ENCODE data around the gene TEX9. TPM values are rescaled to one million over a fixed set of nuclear protein-coding genes. Genes with fewer than 3 reads are reported as not detected.
A peak's percentile ranks its signal among the peaks of the same experiment; 100 is the strongest.

TEX9 gene
- polyA plus RNA-seq, 3 donors, result 0.03 to 0.46 TPM; not detected in 1

DNA sequence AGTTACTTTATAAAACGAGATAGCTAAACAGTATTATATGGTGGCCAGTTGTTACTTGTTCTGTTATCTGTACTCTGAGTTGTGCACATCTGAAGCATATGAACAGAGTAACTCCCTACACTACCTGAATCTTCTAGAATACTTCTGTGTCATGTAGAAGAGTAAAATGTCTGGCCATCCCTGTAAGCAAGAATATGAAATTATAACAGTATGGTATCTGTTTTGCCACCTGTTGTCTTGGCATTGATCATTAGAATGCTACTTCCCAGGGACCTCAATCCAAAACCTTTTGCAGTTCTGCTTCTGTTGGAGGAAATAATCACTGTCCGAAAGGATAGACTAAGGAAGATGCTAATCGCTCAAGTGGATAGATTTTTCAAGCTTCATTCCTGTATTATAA is 1.9 kb downstream of the TEX9 start:
- no peak overlapping the region for H3K4me2 ChIP-seq (replicated peaks; ENCODE audit: extremely low read depth, low read length, poor library complexity, severe bottlenecking)
- H2AFZ ChIP-seq (ENCODE audit: insufficient read depth, low read depth, low read length, poor library complexity, severe bottlenecking), result peak overlapping the region; percentile 11
- no peaks in the 10 kb centered on the region for H3K36me3 ChIP-seq (replicated peaks in 1 of 2; ENCODE audit: control insufficient read depth in 1 of 2, insufficient read depth in 2 of 2, low read length in 2 of 2)
- no peak for DNase-seq
- intact Hi-C loops (cut with micrococcal nuclease), result no loop called here
- no peaks in the 10 kb centered on the region for H3K79me2 ChIP-seq (ENCODE audit: insufficient read depth, low read length)
- no peak overlapping the region for H3K27ac ChIP-seq (ENCODE audit: low read depth in 1 of 2, low read length in 2 of 2)
- Mint-ChIP-seq H3K27ac (no peak overlapping the region), H3K9me3 (peaks cover 0 to 5% (median 0%) of the 10 kb centered on the region in 7 donors), H3K27me3 (ENCODE audit: low read depth in 3 of 3) (peaks cover 0 to 7% (median 5%) of the 10 kb centered on the region in 3 donors), H3K4me1 (peaks cover 18% of the 10 kb centered on the region), H3K36me3 (no peaks in the 10 kb centered on the region), H3K4me3 (no peak overlapping the region)
- no peaks in the 10 kb centered on the region for H3K9me3 ChIP-seq (replicated peaks in 1 of 2; ENCODE audit: control insufficient read depth in 1 of 2, insufficient read depth in 1 of 2, low read length in 2 of 2)
- H3K4me1 ChIP-seq (ENCODE audit: control insufficient read depth in 1 of 2, insufficient read depth in 2 of 2, low read length in 2 of 2), result peaks cover 11 to 16% of the 10 kb centered on the region in 2 donors
- H3K27me3 ChIP-seq (ENCODE audit: control insufficient read depth in 2 of 2, insufficient read depth in 2 of 2, low read length in 2 of 2), result no peaks in the 10 kb centered on the region
- TF ChIP-seq, protein P1, sequence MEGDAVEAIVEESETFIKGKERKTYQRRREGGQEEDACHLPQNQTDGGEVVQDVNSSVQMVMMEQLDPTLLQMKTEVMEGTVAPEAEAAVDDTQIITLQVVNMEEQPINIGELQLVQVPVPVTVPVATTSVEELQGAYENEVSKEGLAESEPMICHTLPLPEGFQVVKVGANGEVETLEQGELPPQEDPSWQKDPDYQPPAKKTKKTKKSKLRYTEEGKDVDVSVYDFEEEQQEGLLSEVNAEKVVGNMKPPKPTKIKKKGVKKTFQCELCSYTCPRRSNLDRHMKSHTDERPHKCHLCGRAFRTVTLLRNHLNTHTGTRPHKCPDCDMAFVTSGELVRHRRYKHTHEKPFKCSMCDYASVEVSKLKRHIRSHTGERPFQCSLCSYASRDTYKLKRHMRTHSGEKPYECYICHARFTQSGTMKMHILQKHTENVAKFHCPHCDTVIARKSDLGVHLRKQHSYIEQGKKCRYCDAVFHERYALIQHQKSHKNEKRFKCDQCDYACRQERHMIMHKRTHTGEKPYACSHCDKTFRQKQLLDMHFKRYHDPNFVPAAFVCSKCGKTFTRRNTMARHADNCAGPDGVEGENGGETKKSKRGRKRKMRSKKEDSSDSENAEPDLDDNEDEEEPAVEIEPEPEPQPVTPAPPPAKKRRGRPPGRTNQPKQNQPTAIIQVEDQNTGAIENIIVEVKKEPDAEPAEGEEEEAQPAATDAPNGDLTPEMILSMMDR (IDR thresholded peaks at IDR 0.05), result no peak
- H3K9ac ChIP-seq (ENCODE audit: insufficient read depth, low read length, poor library complexity, severe bottlenecking), result no peak overlapping the region
- H3K4me3 ChIP-seq (replicated peaks in 1 of 3; ENCODE audit: low read depth in 2 of 3, low read length in 3 of 3), result no peak overlapping the region
- no CpG with 5 or more reads among the region's 3 CpGs for WGBS (ENCODE audit: insufficient coverage)
- H4K20me1 ChIP-seq (ENCODE audit: insufficient read depth, low read length), result no peaks in the 10 kb centered on the region

DNA sequence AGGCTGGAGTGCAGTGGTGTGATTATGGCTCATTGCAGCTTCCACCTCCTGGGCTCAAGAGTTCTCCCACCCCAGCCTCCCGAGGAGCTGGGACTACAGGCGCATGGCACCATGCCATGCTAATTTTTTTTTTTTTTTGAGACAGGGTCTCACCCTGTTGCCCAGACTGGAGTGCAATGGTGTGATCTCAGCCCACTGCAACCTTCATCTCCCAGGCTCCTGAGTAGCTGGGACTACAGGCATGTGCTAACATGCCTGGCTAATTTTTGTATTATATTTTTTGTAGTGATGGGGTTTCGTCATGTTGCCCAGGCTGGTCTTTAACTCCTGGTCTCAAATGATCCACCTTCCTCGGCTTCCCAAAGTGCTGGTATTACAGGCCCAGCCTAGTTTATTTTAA is 4.0 kb downstream of the TEX9 start:
- no peak overlapping the region for H3K9ac ChIP-seq (ENCODE audit: insufficient read depth, low read length, poor library complexity, severe bottlenecking)
- H3K27me3 ChIP-seq (ENCODE audit: control insufficient read depth in 2 of 2, insufficient read depth in 2 of 2, low read length in 2 of 2), result no peaks in the 10 kb centered on the region
- H3K4me3 ChIP-seq (replicated peaks in 1 of 3; ENCODE audit: low read depth in 2 of 3, low read length in 3 of 3), result no peak overlapping the region
- Mint-ChIP-seq H3K4me1 (peaks cover 18% of the 10 kb centered on the region), H3K36me3 (no peaks in the 10 kb centered on the region), H3K4me3 (no peak overlapping the region), H3K9me3 (no peaks in the 10 kb centered on the region), H3K27me3 (ENCODE audit: low read depth in 3 of 3) (peaks cover 0 to 7% (median 3%) of the 10 kb centered on the region in 3 donors), H3K27ac (no peak overlapping the region)
- intact Hi-C loops (cut with micrococcal nuclease), result no loop called here
- no peak overlapping the region for H2AFZ ChIP-seq (ENCODE audit: insufficient read depth, low read depth, low read length, poor library complexity, severe bottlenecking)
- TF ChIP-seq, protein P1 (IDR thresholded peaks at IDR 0.05), result no peak
- H3K79me2 ChIP-seq (ENCODE audit: insufficient read depth, low read length), result no peaks in the 10 kb centered on the region
- H4K20me1 ChIP-seq (ENCODE audit: insufficient read depth, low read length), result no peaks in the 10 kb centered on the region
- no peaks in the 10 kb centered on the region for H3K9me3 ChIP-seq (replicated peaks in 1 of 2; ENCODE audit: control insufficient read depth in 1 of 2, insufficient read depth in 1 of 2, low read length in 2 of 2)
- H3K4me1 ChIP-seq (ENCODE audit: control insufficient read depth in 1 of 2, insufficient read depth in 2 of 2, low read length in 2 of 2), result peaks cover 11 to 14% of the 10 kb centered on the region in 2 donors
- no peak for DNase-seq
- no peak overlapping the region for H3K27ac ChIP-seq (ENCODE audit: low read depth in 1 of 2, low read length in 2 of 2)
- H3K36me3 ChIP-seq (replicated peaks in 1 of 2; ENCODE audit: control insufficient read depth in 1 of 2, insufficient read depth in 2 of 2, low read length in 2 of 2), result no peaks in the 10 kb centered on the region
- 100% methylated on average over 4 of the region's 4 CpGs for WGBS (ENCODE audit: insufficient coverage)
- no peak overlapping the region for H3K4me2 ChIP-seq (replicated peaks; ENCODE audit: extremely low read depth, low read length, poor library complexity, severe bottlenecking)
